WTC11 (cell line): ENCODE measurements around the gene NRN1. TPM values are rescaled to one million over a fixed set of nuclear protein-coding genes. Genes with fewer than 3 reads are reported as not detected.

Source experiments
- ATAC-seq: fragments of 200-7000 bp; cut with Tn5 transposase; 2 replicates; pipeline ENCODE4 v1.10.0; 2021; ENCODE audit warnings: mild to moderate bottlenecking, moderate library complexity
- CTCF ChIA-PET: fragments of 300-600 bp; sonication (Branson Sonifier 250); formaldehyde crosslinking; loops from one replicate; lab custom pipeline; 2021; ENCODE audit warnings: antibody characterized with exemption; lab: Charles Lee
- POLR2A ChIA-PET: fragments of 350-600 bp; sonication (Branson Sonifier 250); formaldehyde crosslinking; loops from one replicate; lab custom pipeline; 2021; ENCODE audit warnings: antibody characterized with exemption; lab: Charles Lee
- DNase-seq: peaks from one replicate; pipeline ENCODE4 v3.0.0; 2021; ENCODE audit warnings: low spot score
- H3K27ac Mint-ChIP-seq: 2 replicates; pipeline ENCODE4 v1.8.0; 2021; ENCODE audit warnings: mixed read lengths
- H3K27me3 Mint-ChIP-seq: 2 replicates; pipeline ENCODE4 v1.8.0; 2021; ENCODE audit warnings: low read depth, mild to moderate bottlenecking, moderate library complexity, mixed read lengths
- H3K36me3 Mint-ChIP-seq: 2 replicates; pipeline ENCODE4 v1.8.0; 2021; ENCODE audit warnings: mixed read lengths
- H3K4me1 Mint-ChIP-seq: 2 replicates; pipeline ENCODE4 v1.8.0; 2022; ENCODE audit warnings: mixed read lengths
- H3K4me3 Mint-ChIP-seq: 2 replicates; pipeline ENCODE4 v1.8.0; 2021; ENCODE audit warnings: mild to moderate bottlenecking, moderate library complexity, mixed read lengths
- H3K9me3 Mint-ChIP-seq: 2 replicates; pipeline ENCODE4 v1.8.0; 2021; ENCODE audit warnings: mixed read lengths
- AFF4 ChIP-seq: sonication (generic); formaldehyde crosslinking; IDR thresholded peaks from 2 replicates; pipeline ENCODE4 v1.8.1; 2023; ENCODE audit warnings: mild to moderate bottlenecking, missing genetic modification reagents, borderline replicate concordance
- CDX4 ChIP-seq: fragments of 250-450 bp; sonication (Bioruptor Pico); IDR thresholded peaks from 2 replicates; pipeline ENCODE4 v1.9.0; 2021; ENCODE audit warnings: moderate library complexity, mild to moderate bottlenecking, inconsistent platforms, borderline replicate concordance
- ETV6 ChIP-seq: sonication (generic); formaldehyde crosslinking; IDR thresholded peaks from 2 replicates; pipeline ENCODE4 v1.8.1; 2022; ENCODE audit warnings: mild to moderate bottlenecking, missing genetic modification reagents
- IRF2 ChIP-seq: sonication (generic); formaldehyde crosslinking; IDR thresholded peaks from 2 replicates; pipeline ENCODE4 v1.8.0; 2022; ENCODE audit warnings: low read depth, missing genetic modification reagents, borderline replicate concordance
- MXD4 ChIP-seq: fragments of 250-450 bp; sonication (Bioruptor Pico); IDR thresholded peaks from 2 replicates; pipeline ENCODE4 v1.8.0; 2021; ENCODE audit warnings: mild to moderate bottlenecking, moderate library complexity, borderline replicate concordance
- NR2C2 ChIP-seq: sonication (generic); formaldehyde crosslinking; IDR thresholded peaks from 2 replicates; pipeline ENCODE4 v1.8.0; 2022; ENCODE audit warnings: mild to moderate bottlenecking, missing genetic modification reagents
- RELA ChIP-seq: sonication (generic); formaldehyde crosslinking; IDR thresholded peaks from 2 replicates; pipeline ENCODE4 v1.8.1; 2022; ENCODE audit warnings: missing genetic modification reagents, mild to moderate bottlenecking, borderline replicate concordance
- STAT6 ChIP-seq: sonication (generic); formaldehyde crosslinking; conservative IDR thresholded peaks from 2 replicates; pipeline ENCODE4 v1.8.1; 2023; ENCODE audit warnings: mild to moderate bottlenecking, low read depth, missing genetic modification reagents, moderate library complexity
- ZMAT4 ChIP-seq: fragments of 250-450 bp; sonication (Bioruptor Pico); IDR thresholded peaks from 2 replicates; pipeline ENCODE4 v1.9.0; 2021; ENCODE audit warnings: mild to moderate bottlenecking
- ZNF281 ChIP-seq: sonication (generic); formaldehyde crosslinking; IDR thresholded peaks from 2 replicates; pipeline ENCODE4 v1.8.0; 2023; ENCODE audit warnings: mild to moderate bottlenecking, missing genetic modification reagents
- ZNF317 ChIP-seq: sonication (generic); formaldehyde crosslinking; IDR thresholded peaks from 2 replicates; pipeline ENCODE4 v1.8.1; 2023; ENCODE audit warnings: low read depth, mild to moderate bottlenecking, moderate library complexity, missing genetic modification reagents, borderline replicate concordance
- ZNF416 ChIP-seq: fragments of 250-450 bp; sonication (Bioruptor Pico); IDR thresholded peaks from 2 replicates; pipeline ENCODE4 v1.9.0; 2021; ENCODE audit warnings: mild to moderate bottlenecking, inconsistent platforms
- ZNF512 ChIP-seq: sonication (generic); formaldehyde crosslinking; IDR thresholded peaks from 2 replicates; pipeline ENCODE4 v1.8.1; 2022; ENCODE audit warnings: missing genetic modification reagents, borderline replicate concordance
- total RNA-seq: library from RNA; stranded (reverse); gene quantifications from 3 replicates; pipeline ENCODE4 v1.2.3, GENCODE V29; 2021

The NRN1 gene
- total RNA-seq, 1 experiment from 2014 or later, result 0.66 TPM

- ChIA-PET CTCF (interaction anchor here (0.8 to 1.5 kb wide), 4 partner anchors 216 to 578 kb away, joined by 3 to 4 read pairs (median 3); no protein-coding TSS in a partner anchor), POLR2A (interaction anchor here (0.6 to 0.9 kb wide), 2 partner anchors 22 to 108 kb away, joined by 3 to 5 read pairs; no protein-coding TSS in a partner anchor)
- TF ChIP-seq ETV6, result peak; percentile 47; the same call in 1 of the 2 replicates
- TF ChIP-seq STAT6, result no peak
- no peak for TF ChIP-seq AFF4
- TF ChIP-seq RELA, result no peak
- TF ChIP-seq ZNF512 (CRISPR knock-in tag), result peak; percentile 45; the same call in 1 of the 2 replicates
- no peak for TF ChIP-seq ZNF416 (CRISPR knock-in tag)
- DNase-seq (peak; percentile 35), ATAC-seq (peak; percentile 1)
- Mint-ChIP-seq H3K4me1 (peaks cover 73% of the 10 kb centered on the region), H3K27me3 (peaks cover 100% of the 10 kb centered on the region), H3K9me3 (no peaks in the 10 kb centered on the region), H3K4me3 (peak overlapping the region; percentile 69), H3K36me3 (no peaks in the 10 kb centered on the region), H3K27ac (no peak overlapping the region)
Observed at GRCh38 chr6:5999688-6000608, 6.8 kb downstream of the NRN1 start.

- ChIA-PET POLR2A (interaction anchor here (0.6 to 0.9 kb wide), 2 partner anchors 23 to 107 kb away, joined by 3 to 5 read pairs; no protein-coding TSS in a partner anchor), CTCF (interaction anchor here (0.8 to 2.4 kb wide), 4 partner anchors 8 to 548 kb away, joined by 3 to 18 read pairs (median 4); partner anchors contain the start of gene NRN1)
- peak; percentile 0; the same call in 1 of the 2 replicates for ATAC-seq
- Mint-ChIP-seq H3K4me3 (peak overlapping the region; percentile 69), H3K4me1 (peaks cover 73% of the 10 kb centered on the region), H3K36me3 (no peaks in the 10 kb centered on the region), H3K27me3 (peaks cover 100% of the 10 kb centered on the region), H3K9me3 (no peaks in the 10 kb centered on the region), H3K27ac (no peak overlapping the region)
- peak; percentile 69 for DNase-seq
- TF ChIP-seq MXD4 (CRISPR knock-in tag) (no peak), ZNF317 (no peak), CDX4 (CRISPR knock-in tag) (no peak), RELA (no peak), STAT6 (no peak), IRF2 (CRISPR knock-in tag) (no peak), ZMAT4 (CRISPR knock-in tag) (no peak), ETV6 (no peak), NR2C2 (CRISPR knock-in tag) (no peak), ZNF281 (CRISPR knock-in tag) (no peak)
Observed at GRCh38 chr6:5998711-5999687, 7.7 kb downstream of the NRN1 start.
